Liver (tissue), 9 donors: Measurements from ENCODE around the gene APOL6. TPM values are rescaled to one million over a fixed set of nuclear protein-coding genes. Genes with fewer than 3 reads are reported as not detected.

ENCODE experiments used
- DNase-seq: peaks from one replicate; pipeline ENCODE4 v3.0.0-alpha.2; 2017; ENCODE audit warnings: low spot score
- H3K27ac ChIP-seq, 2 donors: one replicate each; pipeline ENCODE4 v1.7.0; 2013; ENCODE audit warnings: inconsistent platforms in 2 of 2, low read length in 2 of 2, control low read depth in 1 of 2, low read depth in 1 of 2, mild to moderate bottlenecking in 1 of 2
- H3K27me3 ChIP-seq, 4 donors: one replicate each; pipeline versions ENCODE4 v1.6.1 to v1.7.0; 2013; ENCODE audit warnings: low read length in 3 of 4, inconsistent platforms in 1 of 4, mild to moderate bottlenecking in 1 of 4, moderate library complexity in 1 of 4; ENCODE audit not compliant: control insufficient read depth in 4 of 4, insufficient read depth in 4 of 4
- H3K36me3 ChIP-seq, 4 donors: one replicate each; pipeline versions ENCODE4 v1.6.1 to v1.7.0; 2013; ENCODE audit warnings: low read length in 3 of 4, mild to moderate bottlenecking in 3 of 4, low read depth in 1 of 4, moderate library complexity in 1 of 4; ENCODE audit not compliant: control insufficient read depth in 4 of 4, insufficient read depth in 3 of 4
- H3K4me1 ChIP-seq, 4 donors: one replicate each; pipeline versions ENCODE4 v1.6.1 to v1.7.0; 2013; ENCODE audit warnings: low read length in 3 of 4, mild to moderate bottlenecking in 3 of 4, moderate library complexity in 1 of 4; ENCODE audit not compliant: control insufficient read depth in 4 of 4, insufficient read depth in 4 of 4
- H3K4me3 ChIP-seq, 3 donors: one replicate each; pipeline versions ENCODE4 v1.6.1 to v1.7.0; 2013; ENCODE audit warnings: low read length in 3 of 3, control low read depth in 1 of 3, low read depth in 1 of 3, mild to moderate bottlenecking in 1 of 3
- H3K9ac ChIP-seq, 2 donors: one replicate each; pipeline ENCODE4 v1.7.0; 2013; ENCODE audit warnings: low read length in 2 of 2, mild to moderate bottlenecking in 2 of 2, moderate library complexity in 2 of 2, control low read depth in 1 of 2, low read depth in 1 of 2
- H3K9me3 ChIP-seq, 4 donors: one replicate each; pipeline versions ENCODE4 v1.6.1 to v1.7.0; 2013; ENCODE audit warnings: low read length in 3 of 4; ENCODE audit not compliant: control insufficient read depth in 4 of 4
- CTCF ChIP-seq: fragments of 150-350 bp; IDR thresholded peaks from 2 replicates; pipeline ENCODE4 v1.5.1; 2017; ENCODE audit warnings: improper control_type of control experiment, low read depth, low read length; ENCODE audit not compliant: missing input control
- EGR1 ChIP-seq, 2 donors: IDR thresholded peaks; 2 replicates each; pipeline ENCODE4 v1.6.1; 2016 to 2018; ENCODE audit warnings: antibody characterized with exemption in 2 of 2, low read depth in 2 of 2
- FOXA2 ChIP-seq: IDR thresholded peaks from 2 replicates; pipeline ENCODE4 v1.6.1; 2016; ENCODE audit warnings: antibody characterized with exemption
- GABPA ChIP-seq, 2 donors: IDR thresholded peaks in 1 of 2; conservative IDR thresholded peaks in 1 of 2; 2 replicates each; pipeline ENCODE4 v1.6.1; 2016; ENCODE audit warnings: antibody characterized with exemption in 2 of 2, mild to moderate bottlenecking in 1 of 2, moderate library complexity in 1 of 2
- HNF4A ChIP-seq, 2 donors: conservative IDR thresholded peaks; 2 replicates each; pipeline ENCODE4 v1.6.1; 2016; ENCODE audit warnings: antibody characterized with exemption in 2 of 2, mild to moderate bottlenecking in 2 of 2
- RAD21 ChIP-seq, 2 donors: IDR thresholded peaks; 2 replicates each; pipeline ENCODE4 v1.6.1; 2016; ENCODE audit warnings: antibody characterized with exemption in 2 of 2, mild to moderate bottlenecking in 2 of 2
- RXRA ChIP-seq, 2 donors: IDR thresholded peaks; 2 replicates each; pipeline ENCODE4 v1.6.1; 2017 to 2018; ENCODE audit warnings: antibody characterized with exemption in 2 of 2, mild to moderate bottlenecking in 1 of 2
- SP1 ChIP-seq: IDR thresholded peaks from 2 replicates; pipeline ENCODE4 v1.6.1; 2018; ENCODE audit warnings: antibody characterized with exemption, mild to moderate bottlenecking
- TAF1 ChIP-seq: conservative IDR thresholded peaks from 2 replicates; pipeline ENCODE4 v1.6.1; 2016; ENCODE audit warnings: antibody characterized with exemption, mild to moderate bottlenecking
- YY1 ChIP-seq: IDR thresholded peaks from 2 replicates; pipeline ENCODE4 v1.6.1; 2016; ENCODE audit warnings: antibody characterized with exemption, mild to moderate bottlenecking
- WGBS: extraction: QIAGEN DNeasy Blood & Tissue Kit; methylation state at CpG from one replicate; pipeline ENCODE4 v1.1.7; 2013; 5-methylcytosine and 5-hydroxymethylcytosine counted together
- polyA plus RNA-seq, 2 donors: library from polyadenylated mRNA; stranded (reverse) in 1 of 2; unstranded in 1 of 2; fragments of 200-250 nt in 1 of 2; fragments of >200 nt in 1 of 2; fragmentation: Nextera tagmentation in 1 of 2; extraction: Ambion mirVana in 1 of 2; gene quantifications; one replicate each; pipeline versions ENCODE4 v1.2.1 to v1.2.3, GENCODE V29; 2013 to 2015
- total RNA-seq, 2 donors: library from RNA; depleted of rRNA; stranded (reverse); fragments of >200 nt; gene quantifications; one replicate each; pipeline ENCODE4 v1.2.3, GENCODE V29; 2014
- donor health status: healthy.
- donor health status: healthy.
- donor health status: healthy.
- donor health status: healthy.
- donor health status: healthy.

APOL6 gene
- total and polyA plus RNA-seq, 4 donors: 10.3 to 80.1 (median 17.3) TPM

DNA sequence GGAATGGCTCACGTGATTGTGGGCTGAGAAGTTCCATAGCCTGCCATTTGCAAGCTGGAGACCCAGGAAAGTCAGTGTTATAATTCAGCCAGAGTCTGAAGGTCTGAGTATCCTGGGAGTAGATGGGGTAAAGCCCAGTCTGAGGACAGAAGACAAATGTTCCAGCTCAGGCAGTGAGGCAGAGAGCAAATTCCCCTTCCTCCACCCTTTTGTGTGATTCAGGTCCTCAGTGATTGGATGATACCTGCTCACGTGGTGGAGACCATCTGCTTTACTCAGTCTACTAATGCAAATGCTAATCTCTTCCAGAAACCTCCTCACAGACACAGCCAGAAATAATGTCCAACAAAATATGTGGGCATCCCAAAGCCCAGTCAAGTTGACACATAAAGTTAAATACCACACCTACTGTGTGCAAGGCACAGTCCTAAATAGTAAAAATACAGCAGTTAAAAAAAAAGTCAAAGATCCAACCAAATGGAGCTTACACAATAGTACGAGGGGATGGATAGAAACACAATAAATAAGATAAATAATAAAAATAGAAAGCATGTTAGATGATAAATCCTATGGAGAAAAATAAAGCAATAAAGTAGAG lies 13.2 kb upstream of the APOL6 start:
- H3K27ac ChIP-seq: no peak overlapping the region
- no peaks in the 10 kb centered on the region for H3K27me3 ChIP-seq
- no peak overlapping the region for H3K4me3 ChIP-seq
- H3K9me3 ChIP-seq: no peaks in the 10 kb centered on the region
- no peaks in the 10 kb centered on the region for H3K36me3 ChIP-seq
- H3K9ac ChIP-seq: no peak overlapping the region
- no peak for DNase-seq
- no peak for TF ChIP-seq CTCF
- TF ChIP-seq RXRA (IDR thresholded peaks at IDR 0.05): no peak
- WGBS: 92% methylated on average over 3 of the region's 3 CpGs
- H3K4me1 ChIP-seq: peaks cover 0 to 3% (median 0%) of the 10 kb centered on the region in 4 donors

- no peak overlapping the region for H3K27ac ChIP-seq
- H3K9me3 ChIP-seq: no peaks in the 10 kb centered on the region
- peaks cover 3 to 13% (median 10%) of the 10 kb centered on the region in 4 donors for H3K4me1 ChIP-seq
- H3K27me3 ChIP-seq: no peaks in the 10 kb centered on the region
- H3K9ac ChIP-seq: no peak overlapping the region
- 82% methylated on average over 5 of the region's 5 CpGs for WGBS
- no peak for TF ChIP-seq FOXA2
- TF ChIP-seq CTCF: no peak
- TF ChIP-seq HNF4A (conservative IDR thresholded peaks at IDR 0.05): no peak
- no peak for TF ChIP-seq YY1
- TF ChIP-seq RAD21 (IDR thresholded peaks at IDR 0.05): no peak
- H3K36me3 ChIP-seq: no peaks in the 10 kb centered on the region
- DNase-seq: no peak
- H3K4me3 ChIP-seq: no peak overlapping the region
These were observed 11.0 kb upstream of the APOL6 start for GRCh38 chr22:35637254-35637653.

- DNase-seq: no peak
- no peaks in the 10 kb centered on the region for H3K9me3 ChIP-seq
- no peak for TF ChIP-seq RAD21 (IDR thresholded peaks at IDR 0.05)
- TF ChIP-seq GABPA (IDR thresholded peaks at IDR 0.05 in 1 of 2, conservative IDR thresholded peaks at IDR 0.05 in 1 of 2): no peak
- no peak for TF ChIP-seq EGR1 (IDR thresholded peaks at IDR 0.05; ENCODE audit: low read depth in 2 of 2)
- TF ChIP-seq SP1: no peak
- no peak for TF ChIP-seq YY1
- no peak for TF ChIP-seq TAF1
- H3K27ac ChIP-seq: peak overlapping the region; percentile 15 to 53
- no peaks in the 10 kb centered on the region for H3K36me3 ChIP-seq
- no peak overlapping the region for H3K4me3 ChIP-seq
- H3K9ac ChIP-seq: no peak overlapping the region
- no peaks in the 10 kb centered on the region for H3K27me3 ChIP-seq
- WGBS: 86% methylated on average over 5 of the region's 5 CpGs
- peaks cover 3 to 21% (median 17%) of the 10 kb centered on the region in 4 donors for H3K4me1 ChIP-seq
These were observed 10.2 kb upstream of the APOL6 start for GRCh38 chr22:35638001-35638400.
